ENCODE results near the gene PRKAG2. TPM values are rescaled to one million over a fixed set of nuclear protein-coding genes. Genes with fewer than 3 reads are reported as not detected.

The PRKAG2 gene
- total and polyA plus RNA-seq, 9 donors = 9.3 to 37.7 (median 22.6) TPM

DNA sequence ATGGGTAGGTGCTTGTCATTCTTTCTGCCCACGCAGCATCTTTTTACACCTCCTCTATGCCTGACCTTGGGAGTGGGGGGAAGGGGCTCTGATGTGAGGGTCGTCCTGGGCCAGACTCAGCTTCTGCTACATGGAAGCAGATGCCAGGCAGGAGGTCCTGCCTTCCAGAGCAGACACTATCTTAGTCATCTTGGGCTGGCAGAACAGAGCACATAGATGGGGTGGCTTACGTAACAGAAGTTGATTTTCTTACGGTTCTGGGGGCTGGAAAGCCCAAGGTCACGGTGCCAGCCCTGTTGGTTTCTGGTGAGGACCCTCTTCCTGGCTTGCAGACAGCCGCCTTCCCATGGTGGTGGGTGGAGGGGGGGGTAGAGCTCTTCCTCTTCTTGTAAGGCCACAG lies 159.0 kb downstream of the PRKAG2 start:
- Histone ChIP-seq H3K27ac (no peak overlapping the region), H3K4me3 (no peak overlapping the region), H3K9me3 (no peaks in the 10 kb centered on the region), H3K4me1 (ENCODE audit: insufficient read depth) (peaks cover 19% of the 10 kb centered on the region), H3K36me3 (no peaks in the 10 kb centered on the region), H3K27me3 (no peaks in the 10 kb centered on the region)
- WGBS, 3 donors = 77 to 90% (median 87%) methylated on average over 6 of the region's 6 CpGs
- intact Hi-C loops (cut with DNase I) = no loop called here
- DNase-seq = no peak
- TF ChIP-seq EP300 (IDR thresholded peaks at IDR 0.05) (no peak), POLR2A (IDR thresholded peaks at IDR 0.05) (no peak)
- TF ChIP-seq, protein P1, sequence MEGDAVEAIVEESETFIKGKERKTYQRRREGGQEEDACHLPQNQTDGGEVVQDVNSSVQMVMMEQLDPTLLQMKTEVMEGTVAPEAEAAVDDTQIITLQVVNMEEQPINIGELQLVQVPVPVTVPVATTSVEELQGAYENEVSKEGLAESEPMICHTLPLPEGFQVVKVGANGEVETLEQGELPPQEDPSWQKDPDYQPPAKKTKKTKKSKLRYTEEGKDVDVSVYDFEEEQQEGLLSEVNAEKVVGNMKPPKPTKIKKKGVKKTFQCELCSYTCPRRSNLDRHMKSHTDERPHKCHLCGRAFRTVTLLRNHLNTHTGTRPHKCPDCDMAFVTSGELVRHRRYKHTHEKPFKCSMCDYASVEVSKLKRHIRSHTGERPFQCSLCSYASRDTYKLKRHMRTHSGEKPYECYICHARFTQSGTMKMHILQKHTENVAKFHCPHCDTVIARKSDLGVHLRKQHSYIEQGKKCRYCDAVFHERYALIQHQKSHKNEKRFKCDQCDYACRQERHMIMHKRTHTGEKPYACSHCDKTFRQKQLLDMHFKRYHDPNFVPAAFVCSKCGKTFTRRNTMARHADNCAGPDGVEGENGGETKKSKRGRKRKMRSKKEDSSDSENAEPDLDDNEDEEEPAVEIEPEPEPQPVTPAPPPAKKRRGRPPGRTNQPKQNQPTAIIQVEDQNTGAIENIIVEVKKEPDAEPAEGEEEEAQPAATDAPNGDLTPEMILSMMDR (IDR thresholded peaks at IDR 0.05) = no peak

DNA sequence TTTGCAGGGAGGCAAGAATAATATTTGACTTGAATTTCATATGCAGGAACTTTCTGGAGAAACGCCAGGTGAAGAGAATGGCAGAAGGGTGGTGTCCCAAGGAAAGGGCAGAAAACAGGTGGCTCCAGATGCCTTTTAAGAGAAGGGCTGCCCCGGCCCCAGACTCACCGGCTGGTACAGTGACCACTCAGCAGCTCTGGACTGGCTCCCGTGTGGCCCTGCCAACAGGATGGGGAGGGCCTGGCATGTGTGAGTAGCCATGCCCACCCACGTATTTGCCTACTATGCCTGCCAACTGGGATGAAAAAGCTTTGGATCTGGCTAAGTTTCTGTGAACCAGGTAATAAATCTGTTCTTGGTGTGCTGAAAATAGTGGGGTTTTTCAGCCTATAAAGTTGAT lies 159.5 kb downstream of the PRKAG2 start:
- 66 to 73% (median 69%) methylated on average over 5 of the region's 5 CpGs for WGBS, 3 donors
- peaks cover 19% of the 10 kb centered on the region for H3K4me1 ChIP-seq (ENCODE audit: insufficient read depth)
- intact Hi-C loops (cut with DNase I) = no loop called here

DNA sequence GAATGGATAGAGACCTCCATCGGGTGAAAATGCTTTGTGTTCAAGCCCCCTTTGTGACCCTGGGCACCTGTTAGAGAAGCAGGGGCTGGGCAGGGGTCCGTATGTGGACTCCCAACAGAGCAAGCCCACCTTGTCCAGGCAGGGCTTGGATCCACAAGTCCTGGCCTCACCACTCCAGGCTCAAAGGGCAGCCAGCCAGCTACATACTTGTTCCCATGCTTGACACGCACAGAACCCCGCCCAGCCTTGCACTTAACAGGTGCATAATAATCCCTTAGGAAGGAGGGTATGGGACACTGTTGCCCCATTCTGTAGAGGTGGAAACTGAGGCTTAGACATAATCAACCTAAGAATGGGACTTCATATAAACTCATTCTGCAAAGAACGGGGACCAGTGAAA lies 160.6 kb downstream of the PRKAG2 start:
- TF ChIP-seq POLR2A (IDR thresholded peaks at IDR 0.05) (no peak), EP300 (IDR thresholded peaks at IDR 0.05) (no peak)
- TF ChIP-seq, protein P1 (IDR thresholded peaks at IDR 0.05) = no peak
- DNase-seq = no peak
- intact Hi-C loops (cut with DNase I) = no loop called here
- Histone ChIP-seq H3K27ac (no peak overlapping the region), H3K27me3 (no peaks in the 10 kb centered on the region), H3K9me3 (no peaks in the 10 kb centered on the region), H3K36me3 (no peaks in the 10 kb centered on the region), H3K4me3 (no peak overlapping the region), H3K4me1 (ENCODE audit: insufficient read depth) (peaks cover 14% of the 10 kb centered on the region)
- WGBS, 3 donors = 53 to 72% (median 56%) methylated on average over 5 of the region's 5 CpGs

More for the DNA sequence above, 159.5 kb downstream of the PRKAG2 start:
- H3K9me3 ChIP-seq = no peaks in the 10 kb centered on the region
- no peak overlapping the region for H3K27ac ChIP-seq
- no peak for DNase-seq
- TF ChIP-seq POLR2A (IDR thresholded peaks at IDR 0.05) (no peak), EP300 (IDR thresholded peaks at IDR 0.05) (no peak)
- TF ChIP-seq, protein P1 (IDR thresholded peaks at IDR 0.05) = no peak
- no peak overlapping the region for H3K4me3 ChIP-seq
- no peaks in the 10 kb centered on the region for H3K27me3 ChIP-seq
- H3K36me3 ChIP-seq = no peaks in the 10 kb centered on the region

DNA sequence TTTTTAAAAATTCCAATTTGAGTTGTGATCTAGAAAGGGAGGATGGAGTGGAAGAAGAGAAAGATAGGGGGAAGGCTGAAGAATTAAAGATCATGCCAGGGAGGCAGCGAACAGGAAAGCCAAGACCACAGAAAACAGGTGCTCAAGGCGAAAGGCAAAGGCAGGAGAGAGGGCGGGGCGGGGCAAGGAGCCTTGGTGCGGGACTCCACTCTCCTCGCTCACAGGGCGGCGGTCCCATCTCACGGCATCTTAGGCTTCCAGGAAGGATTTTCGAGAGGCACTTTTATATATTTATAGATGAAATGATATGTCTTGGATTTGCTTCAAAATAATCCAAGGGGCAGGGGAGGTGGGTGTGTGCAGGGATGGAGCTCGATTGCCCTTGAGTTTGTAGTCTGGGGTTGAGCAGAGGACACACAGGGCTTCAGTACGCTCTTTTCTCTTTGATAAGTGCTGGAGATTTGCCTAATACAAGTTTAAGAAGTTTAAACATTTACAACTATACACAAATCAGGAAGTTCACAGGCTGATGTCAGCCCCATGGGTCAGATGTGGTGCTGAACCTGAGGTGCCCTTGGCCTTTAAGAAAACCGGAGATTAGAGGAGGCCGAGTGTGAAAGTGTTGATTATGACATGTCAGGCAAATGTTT lies 161.1 kb downstream of the PRKAG2 start:
- H3K27me3 ChIP-seq = no peaks in the 10 kb centered on the region
- no peaks in the 10 kb centered on the region for H3K36me3 ChIP-seq
- intact Hi-C loops (cut with DNase I) = no loop called here
- 66 to 76% (median 75%) methylated on average over 14 of the region's 14 CpGs for WGBS, 3 donors
- no peak overlapping the region for H3K4me3 ChIP-seq
- no peaks in the 10 kb centered on the region for H3K9me3 ChIP-seq
- no peak overlapping the region for H3K27ac ChIP-seq
- DNase-seq = no peak
- peaks cover 8% of the 10 kb centered on the region for H3K4me1 ChIP-seq (ENCODE audit: insufficient read depth)
- TF ChIP-seq POLR2A (IDR thresholded peaks at IDR 0.05) (no peak), EP300 (IDR thresholded peaks at IDR 0.05) (no peak)
- TF ChIP-seq, protein P1 (IDR thresholded peaks at IDR 0.05) = no peak
